Neural progenitor cell (in vitro differentiated cells): ENCODE data around the gene RNASE9. TPM values are rescaled to one million over a fixed set of nuclear protein-coding genes. Genes with fewer than 3 reads are reported as not detected.
A peak's percentile ranks its signal among the peaks of the same experiment; 100 is the strongest.

ENCODE experiments used
- DNase-seq: peaks from one replicate; pipeline ENCODE4 v3.0.0-alpha.2; 2016; ENCODE audit warnings: low spot score
- H2AFZ ChIP-seq: fragments of 200-600 bp; sonication (generic); replicated peaks from 2 replicates; pipeline ENCODE4 v1.6.1; 2016; ENCODE audit warnings: antibody characterized with exemption
- H3F3A ChIP-seq: fragments of 200-600 bp; sonication (generic); 2 replicates; pipeline ENCODE4 v1.6.1; 2016; ENCODE audit warnings: antibody characterized with exemption, low read depth
- H3K27ac ChIP-seq: fragments of 200-600 bp; sonication (generic); 2 replicates; pipeline ENCODE4 v1.5.1; 2016; ENCODE audit warnings: mild to moderate bottlenecking
- H3K27me3 ChIP-seq: fragments of 200-600 bp; sonication (generic); 2 replicates; pipeline ENCODE4 v1.6.1; 2016; ENCODE audit warnings: mild to moderate bottlenecking, moderate library complexity
- H3K36me3 ChIP-seq: fragments of 200-600 bp; sonication (generic); 2 replicates; pipeline ENCODE4 v1.5.1; 2016
- H3K4me1 ChIP-seq: fragments of 200-600 bp; sonication (generic); 2 replicates; pipeline ENCODE4 v1.6.1; 2016; ENCODE audit warnings: mixed run types
- H3K4me2 ChIP-seq: fragments of 200-600 bp; sonication (generic); 2 replicates; pipeline ENCODE4 v1.6.1; 2016
- H3K4me3 ChIP-seq: fragments of 200-600 bp; sonication (generic); 2 replicates; pipeline ENCODE4 v1.5.1; 2016
- H3K79me2 ChIP-seq: fragments of 200-600 bp; sonication (generic); 2 replicates; pipeline ENCODE4 v1.6.1; 2016; ENCODE audit warnings: low read depth
- H3K9ac ChIP-seq: fragments of 200-600 bp; sonication (generic); 2 replicates; pipeline ENCODE4 v1.6.1; 2016
- H3K9me3 ChIP-seq: fragments of 200-600 bp; sonication (generic); 2 replicates; pipeline ENCODE4 v1.5.1; 2016; ENCODE audit warnings: low read depth
- H4K20me1 ChIP-seq: fragments of 200-600 bp; sonication (generic); 2 replicates; pipeline ENCODE4 v1.6.1; 2016; ENCODE audit warnings: low read depth
- H3K27ac Mint-ChIP-seq: 3 replicates; pipeline ENCODE4 v1.8.0; 2021; ENCODE audit warnings: mixed read lengths
- H3K27me3 Mint-ChIP-seq: 2 replicates; pipeline ENCODE4 v1.8.0; 2022; ENCODE audit warnings: low read depth, mild to moderate bottlenecking, inconsistent platforms, moderate library complexity, mixed read lengths; ENCODE audit not compliant: insufficient read depth
- H3K36me3 Mint-ChIP-seq: 3 replicates; pipeline ENCODE4 v1.8.0; 2021; ENCODE audit warnings: mixed read lengths
- H3K4me1 Mint-ChIP-seq: 3 replicates; pipeline ENCODE4 v1.8.0; 2021; ENCODE audit warnings: mixed read lengths
- H3K4me3 Mint-ChIP-seq: 3 replicates; pipeline ENCODE4 v1.8.0; 2021; ENCODE audit warnings: mild to moderate bottlenecking, moderate library complexity, mixed read lengths
- H3K9me3 Mint-ChIP-seq: 3 replicates; pipeline ENCODE4 v1.8.0; 2020; ENCODE audit warnings: mixed read lengths
- EZH2 ChIP-seq: fragments of 200-600 bp; sonication (generic); IDR thresholded peaks from 2 replicates; pipeline ENCODE4 v1.6.1; 2017; ENCODE audit warnings: antibody characterized with exemption, mild to moderate bottlenecking, moderate library complexity
- EZH2phosphoT487 ChIP-seq: fragments of 200-600 bp; sonication (generic); IDR thresholded peaks from 2 replicates; pipeline ENCODE4 v1.6.1; 2017; ENCODE audit warnings: antibody characterized with exemption
- total RNA-seq: library from RNA; depleted of rRNA; stranded (reverse); fragments of >200 nt; gene quantifications from 2 replicates; pipeline ENCODE4 v1.2.3, GENCODE V29; 2015; ENCODE audit warnings: low replicate concordance
- TF ChIP-seq, protein P1 (sequence below): fragments of 200-600 bp; sonication (generic); IDR thresholded peaks from 2 replicates; pipeline ENCODE4 v1.5.1; 2017; ENCODE audit warnings: antibody characterized with exemption, mild to moderate bottlenecking

Gene RNASE9
- total RNA-seq, 1 donor from 2014 or later: not detected

DNA sequence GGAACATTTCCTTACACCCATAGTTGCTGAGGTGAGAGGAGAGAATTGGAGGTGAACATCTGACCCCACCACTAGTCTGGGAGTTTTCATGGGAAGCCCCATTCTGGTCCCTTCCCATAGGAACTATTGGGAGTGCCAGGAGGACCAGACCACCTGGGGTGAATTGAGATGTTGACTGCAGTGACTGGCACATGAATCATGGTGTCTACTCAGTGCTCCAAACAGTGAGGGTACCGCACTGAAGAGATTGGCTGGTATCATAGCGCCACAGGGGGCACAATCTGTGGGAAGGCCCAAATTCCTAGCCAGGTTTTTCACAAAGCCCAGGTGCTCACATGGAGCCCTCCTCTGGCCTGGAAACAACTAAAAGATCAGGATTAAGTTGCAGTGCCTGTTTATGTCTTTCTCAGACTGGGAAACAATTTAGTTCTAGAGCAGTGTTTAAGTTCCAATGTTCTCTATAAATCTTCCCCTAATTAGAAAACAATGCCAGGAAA is 3.7 kb upstream of the RNASE9 start:
- peak; percentile 4 for DNase-seq
- Mint-ChIP-seq H3K27me3 (peaks cover 2% of the 10 kb centered on the region), H3K27ac (no peak overlapping the region), H3K4me3 (no peak overlapping the region), H3K9me3 (peaks cover 8% of the 10 kb centered on the region), H3K4me1 (no peaks in the 10 kb centered on the region), H3K36me3 (no peaks in the 10 kb centered on the region)
- H3K36me3 ChIP-seq: no peaks in the 10 kb centered on the region
- no peak overlapping the region for H3K4me3 ChIP-seq
- no peaks in the 10 kb centered on the region for H3K9me3 ChIP-seq
- no peak overlapping the region for H3K9ac ChIP-seq
- no peaks in the 10 kb centered on the region for H3K27me3 ChIP-seq
- no peaks in the 10 kb centered on the region for H3K79me2 ChIP-seq
- TF ChIP-seq, protein P1, sequence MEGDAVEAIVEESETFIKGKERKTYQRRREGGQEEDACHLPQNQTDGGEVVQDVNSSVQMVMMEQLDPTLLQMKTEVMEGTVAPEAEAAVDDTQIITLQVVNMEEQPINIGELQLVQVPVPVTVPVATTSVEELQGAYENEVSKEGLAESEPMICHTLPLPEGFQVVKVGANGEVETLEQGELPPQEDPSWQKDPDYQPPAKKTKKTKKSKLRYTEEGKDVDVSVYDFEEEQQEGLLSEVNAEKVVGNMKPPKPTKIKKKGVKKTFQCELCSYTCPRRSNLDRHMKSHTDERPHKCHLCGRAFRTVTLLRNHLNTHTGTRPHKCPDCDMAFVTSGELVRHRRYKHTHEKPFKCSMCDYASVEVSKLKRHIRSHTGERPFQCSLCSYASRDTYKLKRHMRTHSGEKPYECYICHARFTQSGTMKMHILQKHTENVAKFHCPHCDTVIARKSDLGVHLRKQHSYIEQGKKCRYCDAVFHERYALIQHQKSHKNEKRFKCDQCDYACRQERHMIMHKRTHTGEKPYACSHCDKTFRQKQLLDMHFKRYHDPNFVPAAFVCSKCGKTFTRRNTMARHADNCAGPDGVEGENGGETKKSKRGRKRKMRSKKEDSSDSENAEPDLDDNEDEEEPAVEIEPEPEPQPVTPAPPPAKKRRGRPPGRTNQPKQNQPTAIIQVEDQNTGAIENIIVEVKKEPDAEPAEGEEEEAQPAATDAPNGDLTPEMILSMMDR: no peak
- TF ChIP-seq EZH2phosphoT487 (no peak), EZH2 (no peak)
- H4K20me1 ChIP-seq: no peaks in the 10 kb centered on the region
- peaks cover 7% of the 10 kb centered on the region for H3F3A ChIP-seq
- H3K4me1 ChIP-seq: peaks cover 10% of the 10 kb centered on the region
- H3K27ac ChIP-seq: no peak overlapping the region
- H2AFZ ChIP-seq: no peak overlapping the region
- no peak overlapping the region for H3K4me2 ChIP-seq

DNA sequence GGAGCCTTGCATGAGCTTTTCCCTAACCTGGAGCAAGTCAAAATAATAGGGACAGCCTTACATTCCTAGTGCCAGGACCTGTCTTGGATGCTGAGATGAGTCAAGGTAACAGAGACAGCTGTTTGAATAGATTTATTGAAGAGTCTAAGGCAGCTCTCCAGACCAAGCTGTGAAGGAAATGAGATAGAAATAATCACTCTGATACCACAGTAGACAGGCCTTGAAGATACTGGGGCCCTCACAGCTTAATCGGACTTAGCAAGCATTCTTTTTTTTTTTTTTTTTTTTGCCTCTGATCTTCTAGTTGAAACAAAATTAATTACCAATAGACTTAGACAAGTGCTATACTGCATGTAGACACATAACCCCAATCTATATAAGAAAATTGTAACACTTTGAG is 3.1 kb upstream of the RNASE9 start:
- Histone ChIP-seq H3F3A (peaks cover 9% of the 10 kb centered on the region), H3K9ac (no peak overlapping the region), H3K4me3 (no peak overlapping the region), H3K4me1 (peaks cover 14% of the 10 kb centered on the region), H3K9me3 (no peaks in the 10 kb centered on the region), H3K4me2 (no peak overlapping the region), H3K36me3 (no peaks in the 10 kb centered on the region), H4K20me1 (no peaks in the 10 kb centered on the region), H3K27ac (no peak overlapping the region), H3K79me2 (no peaks in the 10 kb centered on the region), H2AFZ (no peak overlapping the region), H3K27me3 (no peaks in the 10 kb centered on the region)
- no peak overlapping the region for H3K27ac Mint-ChIP-seq
- TF ChIP-seq EZH2phosphoT487 (no peak), EZH2 (no peak)
- TF ChIP-seq, protein P1: no peak
- H3K27me3 Mint-ChIP-seq: peaks cover 2% of the 10 kb centered on the region
- peaks cover 5% of the 10 kb centered on the region for H3K9me3 Mint-ChIP-seq
- no peak for DNase-seq
- H3K4me3 Mint-ChIP-seq: no peak overlapping the region
- H3K4me1 Mint-ChIP-seq: no peaks in the 10 kb centered on the region
- H3K36me3 Mint-ChIP-seq: no peaks in the 10 kb centered on the region

DNA sequence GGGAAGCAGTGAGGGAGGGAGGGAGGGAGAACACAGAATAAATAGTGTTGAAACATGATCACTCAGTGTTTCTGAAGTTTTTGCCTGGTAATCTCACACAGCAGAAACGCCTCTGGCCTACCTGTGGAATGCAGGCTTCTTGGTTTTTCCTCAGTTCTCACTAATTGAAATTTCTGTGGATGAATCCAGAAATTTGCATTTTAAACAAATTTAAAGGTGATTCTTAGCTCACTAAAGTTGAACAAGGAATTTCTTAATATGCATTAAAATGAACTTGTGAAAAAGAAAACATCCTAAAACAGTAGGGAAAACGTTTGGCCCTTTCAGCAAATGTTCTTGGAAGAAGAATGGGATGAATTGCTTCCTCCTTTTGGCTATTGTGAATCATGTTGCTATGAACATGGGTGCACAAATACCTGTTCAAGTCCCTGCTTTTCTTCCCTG is 1.4 kb downstream of the RNASE9 start:
- TF ChIP-seq EZH2 (no peak), EZH2phosphoT487 (no peak)
- DNase-seq: peak; percentile 7

DNA sequence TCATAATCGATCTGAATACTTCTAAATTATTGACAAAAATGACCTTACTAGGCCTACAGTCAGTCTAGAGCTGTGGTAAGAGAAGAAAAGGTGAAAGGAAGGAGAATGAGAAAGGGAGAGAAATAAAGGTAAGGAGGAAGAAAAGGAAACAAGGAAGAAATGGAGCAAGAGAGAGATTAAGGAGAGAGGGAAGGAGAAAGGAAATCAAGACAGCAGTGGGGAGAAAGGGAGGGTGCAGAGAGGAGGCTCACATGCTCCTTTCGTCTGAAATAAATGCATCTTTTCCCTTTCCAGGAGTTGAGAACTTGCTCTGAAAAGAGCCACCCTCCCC is 3.7 kb downstream of the RNASE9 start:
- no peak overlapping the region for H3K27ac Mint-ChIP-seq
- no peaks in the 10 kb centered on the region for H4K20me1 ChIP-seq
- H3K4me3 Mint-ChIP-seq: no peak overlapping the region
- H3K27me3 ChIP-seq: no peaks in the 10 kb centered on the region
- no peaks in the 10 kb centered on the region for H3K9me3 ChIP-seq
- no peak for DNase-seq
- H3K4me3 ChIP-seq: no peak overlapping the region
- H3K9ac ChIP-seq: no peak overlapping the region
- peak overlapping the region; percentile 3 for H2AFZ ChIP-seq
- no peaks in the 10 kb centered on the region for H3K36me3 Mint-ChIP-seq
- TF ChIP-seq EZH2 (no peak), EZH2phosphoT487 (no peak)
- TF ChIP-seq, protein P1: no peak
- no peak overlapping the region for H3K4me2 ChIP-seq
- H3K79me2 ChIP-seq: no peaks in the 10 kb centered on the region
- H3F3A ChIP-seq: peaks cover 10% of the 10 kb centered on the region
- no peaks in the 10 kb centered on the region for H3K4me1 Mint-ChIP-seq
- H3K36me3 ChIP-seq: no peaks in the 10 kb centered on the region
- H3K9me3 Mint-ChIP-seq: no peaks in the 10 kb centered on the region
- H3K27ac ChIP-seq: no peak overlapping the region
- peaks cover 14% of the 10 kb centered on the region for H3K4me1 ChIP-seq
- no peaks in the 10 kb centered on the region for H3K27me3 Mint-ChIP-seq

More for the DNA sequence above, 1.4 kb downstream of the RNASE9 start:
- H3K27ac ChIP-seq: no peak overlapping the region
- H3K36me3 ChIP-seq: no peaks in the 10 kb centered on the region
- no peaks in the 10 kb centered on the region for H3K9me3 ChIP-seq
- Mint-ChIP-seq H3K4me3 (no peak overlapping the region), H3K9me3 (no peaks in the 10 kb centered on the region), H3K27me3 (no peaks in the 10 kb centered on the region), H3K36me3 (no peaks in the 10 kb centered on the region), H3K27ac (no peak overlapping the region), H3K4me1 (no peaks in the 10 kb centered on the region)
- no peak overlapping the region for H3K4me3 ChIP-seq
- H3K27me3 ChIP-seq: no peaks in the 10 kb centered on the region
- H3K4me2 ChIP-seq: no peak overlapping the region
- no peak overlapping the region for H3K9ac ChIP-seq
- H4K20me1 ChIP-seq: no peaks in the 10 kb centered on the region
- peaks cover 14% of the 10 kb centered on the region for H3K4me1 ChIP-seq
- H3F3A ChIP-seq: peaks cover 10% of the 10 kb centered on the region
- peak overlapping the region; percentile 10 for H2AFZ ChIP-seq
- H3K79me2 ChIP-seq: no peaks in the 10 kb centered on the region
